GM18508 (cell line): ENCODE data around the gene OR13A1.
"Not testable (repeated sequence)": the region's sequence is repeated elsewhere in the genome, so short reads cannot be mapped to it uniquely, and the experiment has no call there.

Experiments
- ATAC-seq: cut with Tn5 transposase; IDR thresholded peaks from one replicate; pipeline ENCODE4 v1.9.1; 2021; ENCODE audit warnings: moderate number of reproducible peaks; ENCODE audit not compliant: insufficient read depth, unreplicated experiment

The OR13A1 gene

GRCh38 chr10:45315508-45315907 is at the start of gene OR13A1:
Gene OR13A1 (minus strand): TSS chr10:45315608. CDS start chr10:45304422, 11,186 bp downstream.
- no peak for ATAC-seq

DNA sequence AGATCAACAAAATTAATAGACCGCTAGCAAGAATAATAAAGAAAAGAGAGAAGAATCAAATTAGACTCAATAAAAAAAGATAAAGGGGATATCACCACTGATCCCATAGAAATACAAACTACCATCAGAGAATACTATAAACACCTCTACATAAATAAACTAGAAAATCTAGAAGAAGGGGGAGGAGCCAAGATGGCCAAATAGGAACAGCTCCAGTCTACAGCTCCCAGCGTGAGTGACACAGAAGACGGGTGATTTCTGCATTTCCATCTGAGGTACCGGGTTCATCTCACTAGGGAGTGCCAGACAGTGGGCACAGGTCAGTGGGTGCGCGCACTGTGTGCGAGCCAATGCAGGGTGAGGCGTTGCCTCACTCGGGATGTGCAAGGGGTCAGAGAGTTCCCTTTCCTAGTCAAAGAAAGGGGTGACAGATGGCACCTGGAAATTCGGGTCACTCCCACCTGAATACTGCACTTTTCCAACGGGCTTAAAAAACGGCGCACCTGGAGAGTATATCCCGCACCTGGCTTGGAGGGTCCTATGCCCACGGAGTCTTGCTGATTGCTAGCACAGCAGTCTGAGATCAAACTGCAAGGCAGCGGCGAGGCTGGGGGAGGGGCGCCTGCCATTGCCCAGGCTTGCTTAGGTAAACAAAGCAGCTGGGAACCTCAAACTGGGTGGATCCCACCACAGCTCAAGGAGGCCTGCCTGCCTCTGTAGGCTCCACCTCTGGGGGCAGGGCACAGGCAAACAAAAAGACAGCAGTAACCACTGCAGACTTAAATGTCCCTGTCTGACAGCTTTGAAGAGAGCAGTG is 46.8 kb upstream of the OR13A1 start:
- not testable (repeated sequence) for ATAC-seq

DNA sequence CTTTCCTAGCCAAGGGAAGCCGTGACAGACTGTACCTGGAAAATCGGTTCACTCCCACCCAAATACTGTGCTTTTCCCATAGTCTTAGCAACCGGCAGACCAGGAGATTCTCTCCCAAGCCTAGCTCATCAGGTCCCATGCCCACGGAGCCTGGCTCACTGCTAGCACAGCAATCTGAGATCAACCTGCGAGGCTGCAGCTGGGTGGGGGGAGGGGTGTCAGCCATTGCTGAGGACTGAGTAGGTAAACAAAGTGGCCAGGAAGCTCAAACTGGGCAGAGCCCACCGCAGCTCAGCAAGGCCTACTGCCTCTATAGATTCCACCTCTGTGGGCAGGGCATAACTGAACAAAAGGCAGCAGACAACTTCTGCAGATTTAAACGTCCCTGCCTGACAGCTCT is 43.6 kb upstream of the OR13A1 start:
- ATAC-seq, result not testable (repeated sequence)

DNA sequence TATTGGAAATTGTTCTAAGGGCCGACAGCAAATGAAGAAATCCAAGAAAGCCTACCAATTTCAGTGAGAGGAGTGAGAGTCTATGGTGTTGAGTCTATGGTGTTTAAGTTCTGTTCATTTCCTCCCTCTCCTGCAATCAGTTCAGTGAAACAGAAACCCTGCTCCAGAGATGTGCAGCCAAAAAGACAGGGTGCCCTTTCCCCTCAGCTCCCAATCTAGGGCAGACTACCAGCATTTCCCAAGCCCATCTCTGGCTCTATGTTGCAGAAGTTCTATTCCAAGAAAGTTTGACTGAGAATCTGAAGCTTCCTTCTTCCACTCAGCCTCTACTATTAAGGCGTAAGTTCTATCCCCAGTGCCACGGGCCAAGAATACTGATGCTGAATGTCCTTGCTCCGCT is 40.1 kb upstream of the OR13A1 start:
- ATAC-seq, result no peak

DNA sequence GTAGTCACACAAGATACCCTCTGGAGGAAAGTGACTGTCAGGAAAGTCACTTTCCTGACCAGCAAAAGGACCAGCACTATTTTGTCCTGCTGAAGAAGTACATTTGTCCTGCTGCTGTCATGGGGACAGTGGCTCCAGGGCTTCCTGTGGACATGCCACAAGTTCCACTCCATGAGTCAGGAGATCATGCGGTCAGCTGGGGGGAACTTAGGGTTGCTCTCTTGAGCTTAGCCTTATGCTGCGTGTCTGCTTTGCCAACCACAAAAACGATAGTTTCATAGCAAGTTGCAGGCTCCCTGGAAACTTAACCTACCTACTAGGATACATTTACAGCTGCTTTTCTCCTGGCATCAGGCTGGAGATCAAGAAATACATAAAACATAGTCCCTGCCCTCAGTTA is 38.9 kb upstream of the OR13A1 start:
- no peak for ATAC-seq

GRCh38 chr10:45353186-45353585 is 37.8 kb upstream of the OR13A1 start:
- peak; percentile 45 for ATAC-seq

DNA sequence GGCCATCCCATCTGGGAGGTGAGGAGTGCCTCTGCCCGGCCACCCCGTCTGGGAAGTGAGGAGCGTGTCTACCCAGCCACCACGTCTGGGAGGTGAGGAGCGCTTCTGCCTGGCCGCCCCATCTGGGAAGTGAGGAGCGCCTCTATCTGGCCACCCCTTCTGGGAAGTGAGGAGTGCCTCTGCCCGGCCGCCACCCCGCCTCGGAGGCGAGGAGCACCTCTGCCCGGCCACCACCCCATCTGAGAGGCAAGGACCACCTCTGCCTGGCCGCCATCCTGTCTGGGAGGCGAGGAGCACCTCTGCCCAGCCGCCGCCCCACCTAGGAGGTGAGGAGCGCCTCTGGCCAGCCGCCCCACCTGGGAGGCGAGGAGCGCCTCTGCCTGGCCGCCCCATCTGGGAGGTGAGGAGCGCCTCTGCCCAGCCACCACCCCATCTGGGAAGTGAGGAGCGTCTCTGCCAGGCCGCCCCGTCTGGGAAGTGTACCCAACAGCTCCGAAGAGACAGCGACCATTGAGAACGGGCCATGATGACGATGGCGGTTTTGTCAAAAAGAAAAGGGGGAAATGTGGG is 32.9 kb upstream of the OR13A1 start:
- not testable (repeated sequence) for ATAC-seq

GRCh38 chr10:45347464-45347863 is 32.1 kb upstream of the OR13A1 start:
- ATAC-seq, result not testable (repeated sequence)

GRCh38 chr10:45346652-45347335 is 31.4 kb upstream of the OR13A1 start:
- ATAC-seq, result not testable (repeated sequence)

DNA sequence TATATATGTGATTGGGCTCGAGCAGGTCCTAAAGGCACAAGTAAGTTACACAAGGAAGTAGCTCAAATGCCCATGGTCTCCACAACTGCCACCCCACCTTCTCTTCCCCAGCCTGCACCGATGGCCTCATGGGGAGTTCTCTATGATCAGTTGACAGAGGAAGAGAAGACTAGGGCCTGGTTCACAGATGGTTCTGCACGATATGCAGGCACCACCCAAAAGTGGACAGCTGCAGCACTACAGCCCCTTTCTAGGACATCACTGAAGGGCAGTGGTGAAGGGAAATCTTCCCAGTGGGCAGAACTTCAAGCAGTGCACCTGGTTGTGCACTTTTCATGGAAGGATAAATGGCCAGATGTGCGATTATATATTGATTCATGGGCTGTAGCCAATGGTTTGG is 25.0 kb upstream of the OR13A1 start:
- ATAC-seq, result not testable (repeated sequence)

DNA sequence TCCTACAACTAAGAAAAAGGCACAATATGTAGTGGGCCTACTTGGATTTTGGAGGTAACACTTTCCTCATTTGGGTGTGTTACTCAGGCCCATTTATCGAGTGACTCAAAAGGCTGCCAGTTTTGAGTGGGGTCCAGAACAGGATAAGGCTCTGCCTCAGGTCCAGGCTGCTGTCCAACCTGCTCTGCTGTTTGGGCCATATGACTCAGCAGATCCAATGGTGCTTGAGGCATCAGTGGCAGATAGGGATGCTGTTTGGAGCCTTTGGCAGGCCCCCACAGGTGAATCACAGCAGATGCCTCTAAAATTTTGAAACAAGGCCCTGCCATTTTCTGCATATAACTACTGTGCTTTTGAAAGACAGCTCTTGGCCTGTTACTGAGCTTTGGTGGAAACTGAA is 24.5 kb upstream of the OR13A1 start:
- ATAC-seq, result no peak

GRCh38 chr10:45331824-45332223 is 16.4 kb upstream of the OR13A1 start:
- ATAC-seq, result not testable (repeated sequence)

- not testable (repeated sequence) for ATAC-seq
These were observed 11.5 kb upstream of the OR13A1 start for GRCh38 chr10:45326864-45327263.

- no peak for ATAC-seq
These were observed 9.7 kb upstream of the OR13A1 start for GRCh38 chr10:45325116-45325515.

DNA sequence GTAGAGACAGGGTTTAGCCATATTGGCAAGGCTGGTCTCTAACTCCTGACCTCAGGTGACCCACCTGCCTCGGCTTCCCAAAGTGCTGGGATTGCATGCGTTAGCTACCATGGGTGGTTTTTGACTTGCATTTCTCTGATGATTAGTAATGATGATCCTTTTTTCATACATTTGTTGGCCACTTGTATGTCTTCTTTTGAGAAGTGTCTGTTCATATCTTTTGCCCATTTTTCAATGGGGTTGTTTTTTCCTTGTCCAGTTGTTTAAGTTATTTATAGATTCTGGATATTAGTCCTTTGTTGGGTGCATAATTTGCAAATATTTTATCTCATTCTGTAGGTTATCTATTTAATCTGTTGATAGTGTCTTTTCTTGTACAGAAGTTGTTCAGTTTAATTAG is 4.3 kb upstream of the OR13A1 start:
- ATAC-seq, result no peak

- ATAC-seq, result no peak
These were observed 2.0 kb downstream of the OR13A1 start for GRCh38 chr10:45313264-45313873.

DNA sequence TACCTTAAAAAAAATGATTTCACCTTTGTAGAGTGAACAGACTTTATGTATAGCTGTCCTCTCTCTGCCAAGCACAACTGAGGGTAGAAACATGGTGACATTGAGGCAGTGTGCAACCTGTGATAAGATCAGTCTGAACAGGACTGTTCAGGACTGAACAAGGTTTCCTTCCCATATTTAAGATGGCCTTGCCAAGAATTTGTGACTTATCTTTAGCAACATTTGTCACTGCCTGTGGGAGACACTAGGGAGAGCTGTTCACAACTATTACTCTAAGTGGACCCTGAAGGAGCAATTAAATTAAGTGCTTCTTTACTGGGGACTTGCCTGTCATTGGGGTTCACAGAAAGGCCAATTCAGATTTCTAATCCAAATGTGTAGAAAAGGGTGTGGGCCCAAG is 6.7 kb downstream of the OR13A1 start:
- no peak for ATAC-seq

DNA sequence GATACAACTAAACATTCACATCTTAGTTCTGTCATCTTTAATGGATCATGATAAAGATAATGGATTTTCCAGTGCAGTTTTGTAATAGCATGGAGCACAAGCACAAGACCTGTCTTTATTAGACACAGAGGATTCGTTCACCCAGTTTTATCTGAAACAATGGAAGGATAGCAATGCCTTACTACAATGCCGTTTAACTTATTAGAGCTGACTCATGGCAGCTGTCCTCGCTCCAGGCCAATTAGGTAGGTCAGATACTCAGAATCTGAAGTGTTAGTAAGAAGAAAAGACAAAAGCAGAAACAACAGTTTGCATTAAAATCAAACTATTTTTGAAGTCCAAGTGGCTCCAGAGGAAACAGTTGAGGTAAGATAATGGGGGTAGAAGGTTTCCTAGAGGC is 12.8 kb downstream of the OR13A1 start:
- ATAC-seq, result no peak

DNA sequence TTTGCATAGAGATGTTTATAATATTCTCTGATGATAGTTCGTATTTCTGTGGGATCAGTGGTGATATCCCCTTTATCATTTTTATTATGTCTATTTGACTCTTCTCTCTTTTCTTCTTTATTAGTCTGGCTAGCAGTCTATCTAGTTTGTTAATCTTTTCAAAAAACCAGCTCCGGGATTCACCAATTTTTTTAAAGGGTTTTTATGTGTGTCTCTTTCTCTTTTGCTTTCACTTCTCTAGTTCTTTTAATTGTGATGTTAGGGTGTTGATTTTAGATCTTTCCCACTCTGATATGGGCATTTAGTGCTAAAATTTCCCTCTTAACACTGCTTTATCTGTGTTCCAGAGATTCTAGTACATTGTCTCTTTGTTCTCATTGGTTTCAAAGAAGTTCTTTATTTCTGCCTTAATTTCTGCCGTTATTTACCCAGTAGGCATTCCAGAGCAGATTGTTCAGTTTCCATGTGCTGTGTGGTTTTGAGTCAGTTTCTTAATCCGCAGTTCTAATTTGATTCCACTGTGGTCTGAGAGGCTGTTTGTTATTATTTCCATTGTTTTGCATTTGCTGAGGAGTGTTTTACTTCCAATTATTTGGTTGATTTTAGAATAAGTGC is 17.0 kb downstream of the OR13A1 start:
- ATAC-seq, result not testable (repeated sequence)

GRCh38 chr10:45294681-45295080 is 20.7 kb downstream of the OR13A1 start:
- ATAC-seq, result no peak
